Neural cell (in vitro differentiated cells): ENCODE data around the gene FAM83F. TPM values are rescaled to one million over a fixed set of nuclear protein-coding genes. Genes with fewer than 3 reads are reported as not detected.

ENCODE experiments used
- H2AFZ ChIP-seq: fragments of 200-600, 300-800 bp; sonication (generic), shearing (Covaris generic); 2 replicates; pipeline ENCODE4 v1.6.0; 2014; ENCODE audit warnings: low read depth, mild to moderate bottlenecking, antibody characterized with exemption, low read length, moderate library complexity
- H3F3A ChIP-seq: fragments of 200-600 bp; shearing (Covaris generic); 2 replicates; pipeline ENCODE4 v1.6.1; 2016; ENCODE audit warnings: mild to moderate bottlenecking, moderate library complexity, mixed read lengths, antibody characterized with exemption, low read length; ENCODE audit not compliant: insufficient read depth, poor library complexity, severe bottlenecking
- H3K27ac ChIP-seq: fragments of 200-600, 300-800 bp; sonication (generic), shearing (Covaris generic); 2 replicates; pipeline ENCODE4 v1.5.1; 2014; ENCODE audit warnings: mild to moderate bottlenecking, low read length, moderate library complexity
- H3K27me3 ChIP-seq: fragments of 300-800, 200-600 bp; sonication (generic), shearing (Covaris generic); 2 replicates; pipeline ENCODE4 v1.6.0; 2014; ENCODE audit warnings: mild to moderate bottlenecking, low read depth, low read length, moderate library complexity; ENCODE audit not compliant: insufficient read depth
- H3K36me3 ChIP-seq: fragments of 300-800, 200-600 bp; sonication (generic), shearing (Covaris generic); 2 replicates; pipeline ENCODE4 v1.5.1; 2014; ENCODE audit warnings: mild to moderate bottlenecking, antibody characterized with exemption, low read length, moderate library complexity; ENCODE audit not compliant: insufficient read depth
- H3K4me2 ChIP-seq: fragments of 300-800, 200-600 bp; sonication (generic), shearing (Covaris generic); 2 replicates; pipeline ENCODE4 v1.6.0; 2014; ENCODE audit warnings: mild to moderate bottlenecking, low read length
- H3K4me3 ChIP-seq: fragments of 300-800, 200-600 bp; sonication (generic), shearing (Covaris generic); 2 replicates; pipeline ENCODE4 v1.5.1; 2014; ENCODE audit warnings: mild to moderate bottlenecking, low read length, moderate library complexity
- H3K79me2 ChIP-seq: fragments of 200-600 bp; shearing (Covaris generic); replicated peaks from 2 replicates; pipeline ENCODE4 v1.6.0; 2014; ENCODE audit warnings: mild to moderate bottlenecking, low read length, moderate library complexity; ENCODE audit not compliant: insufficient read depth
- H3K9ac ChIP-seq: fragments of 300-800, 200-600 bp; sonication (generic), shearing (Covaris generic); 2 replicates; pipeline ENCODE4 v1.6.1; 2016; ENCODE audit warnings: mild to moderate bottlenecking, low read length, mixed read lengths
- H3K9me2 ChIP-seq: fragments of 200-600 bp; shearing (Covaris generic); 2 replicates; pipeline ENCODE4 v1.6.1; 2016; ENCODE audit warnings: mild to moderate bottlenecking, low read length, mixed read lengths; ENCODE audit not compliant: insufficient read depth
- H3K9me3 ChIP-seq: fragments of 200-600, 300-800 bp; sonication (generic), shearing (Covaris generic); 2 replicates; pipeline ENCODE4 v1.6.1; 2016; ENCODE audit warnings: mild to moderate bottlenecking, mixed run types, low read length, moderate library complexity, mixed read lengths
- H4K20me1 ChIP-seq: fragments of 200-600 bp; shearing (Covaris generic); 2 replicates; pipeline ENCODE4 v1.6.1; 2016; ENCODE audit warnings: mild to moderate bottlenecking, mixed run types; ENCODE audit not compliant: insufficient read depth
- CTCF ChIP-seq: fragments of 450-650 bp; IDR thresholded peaks from 2 replicates; pipeline ENCODE4 v1.5.1; 2014; ENCODE audit warnings: antibody characterized with exemption, mild to moderate bottlenecking, moderate library complexity; ENCODE audit not compliant: poor library complexity, severe bottlenecking
- EP300 ChIP-seq: fragments of 450-650 bp; conservative IDR thresholded peaks from 2 replicates; pipeline ENCODE4 v1.6.1; 2014; ENCODE audit warnings: antibody characterized with exemption, mild to moderate bottlenecking, moderate library complexity; ENCODE audit not compliant: poor library complexity, severe bottlenecking
- EZH2 ChIP-seq: fragments of 200-600, 300-800 bp; shearing (Covaris generic), sonication (generic); IDR thresholded peaks from 2 replicates; pipeline ENCODE4 v1.6.1; 2014; ENCODE audit warnings: antibody characterized with exemption, low read length, borderline replicate concordance, mild to moderate bottlenecking; ENCODE audit not compliant: insufficient read depth, poor library complexity, severe bottlenecking
- MXI1 ChIP-seq: fragments of 450-650 bp; conservative IDR thresholded peaks from 2 replicates; pipeline ENCODE4 v1.6.1; 2014; ENCODE audit warnings: antibody characterized with exemption, mild to moderate bottlenecking; ENCODE audit not compliant: poor library complexity, severe bottlenecking
- POLR2AphosphoS5 ChIP-seq: IDR thresholded peaks from 2 replicates; pipeline ENCODE4 v1.6.1; 2012
- RAD21 ChIP-seq: fragments of 450-650 bp; conservative IDR thresholded peaks from 2 replicates; pipeline ENCODE4 v1.6.1; 2014; ENCODE audit warnings: antibody characterized with exemption, mild to moderate bottlenecking, moderate library complexity
- SMC3 ChIP-seq: fragments of 450-650 bp; conservative IDR thresholded peaks from 2 replicates; pipeline ENCODE4 v1.6.1; 2014; ENCODE audit warnings: antibody characterized with exemption, mild to moderate bottlenecking, moderate library complexity; ENCODE audit not compliant: poor library complexity
- TAF1 ChIP-seq: IDR thresholded peaks from 2 replicates; pipeline ENCODE4 v1.6.1; 2012; ENCODE audit warnings: low read depth
- polyA plus RNA-seq: library from polyadenylated mRNA; depleted of rRNA; stranded (reverse); fragments of >200 nt; gene quantifications from 2 replicates; pipeline ENCODE4 v1.2.3, GENCODE V29; 2014
- TF ChIP-seq, protein P1 (sequence below): IDR thresholded peaks from 2 replicates; pipeline ENCODE4 v1.6.1; 2012; ENCODE audit warnings: borderline replicate concordance

Gene FAM83F
- polyA plus RNA-seq, 1 donor from 2014 or later: 0.42 TPM

DNA sequence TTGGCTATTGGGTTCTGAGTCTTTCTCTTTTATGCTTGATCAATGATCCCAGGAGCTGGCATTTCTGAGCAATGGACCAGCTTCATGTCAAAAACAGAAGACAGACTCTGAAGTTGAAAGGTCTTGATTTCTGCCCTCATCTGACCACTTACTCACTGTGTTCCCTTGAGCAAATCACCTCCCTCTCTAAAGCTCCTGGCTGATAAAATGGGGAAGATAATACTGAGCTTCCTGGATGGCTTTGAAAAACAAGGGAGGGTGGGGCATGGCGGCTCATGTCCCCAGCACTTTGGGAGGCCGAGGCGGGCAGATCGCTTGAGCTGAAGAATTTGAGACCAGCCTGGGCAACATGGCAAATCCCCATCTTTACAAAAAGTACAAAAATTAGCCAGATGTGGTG, 6.4 kb downstream of the FAM83F start:
- TF ChIP-seq MXI1: no peak
- no peak for TF ChIP-seq EZH2
- TF ChIP-seq RAD21: no peak
- TF ChIP-seq CTCF: no peak
- no peak for TF ChIP-seq POLR2AphosphoS5
- TF ChIP-seq, protein P1, sequence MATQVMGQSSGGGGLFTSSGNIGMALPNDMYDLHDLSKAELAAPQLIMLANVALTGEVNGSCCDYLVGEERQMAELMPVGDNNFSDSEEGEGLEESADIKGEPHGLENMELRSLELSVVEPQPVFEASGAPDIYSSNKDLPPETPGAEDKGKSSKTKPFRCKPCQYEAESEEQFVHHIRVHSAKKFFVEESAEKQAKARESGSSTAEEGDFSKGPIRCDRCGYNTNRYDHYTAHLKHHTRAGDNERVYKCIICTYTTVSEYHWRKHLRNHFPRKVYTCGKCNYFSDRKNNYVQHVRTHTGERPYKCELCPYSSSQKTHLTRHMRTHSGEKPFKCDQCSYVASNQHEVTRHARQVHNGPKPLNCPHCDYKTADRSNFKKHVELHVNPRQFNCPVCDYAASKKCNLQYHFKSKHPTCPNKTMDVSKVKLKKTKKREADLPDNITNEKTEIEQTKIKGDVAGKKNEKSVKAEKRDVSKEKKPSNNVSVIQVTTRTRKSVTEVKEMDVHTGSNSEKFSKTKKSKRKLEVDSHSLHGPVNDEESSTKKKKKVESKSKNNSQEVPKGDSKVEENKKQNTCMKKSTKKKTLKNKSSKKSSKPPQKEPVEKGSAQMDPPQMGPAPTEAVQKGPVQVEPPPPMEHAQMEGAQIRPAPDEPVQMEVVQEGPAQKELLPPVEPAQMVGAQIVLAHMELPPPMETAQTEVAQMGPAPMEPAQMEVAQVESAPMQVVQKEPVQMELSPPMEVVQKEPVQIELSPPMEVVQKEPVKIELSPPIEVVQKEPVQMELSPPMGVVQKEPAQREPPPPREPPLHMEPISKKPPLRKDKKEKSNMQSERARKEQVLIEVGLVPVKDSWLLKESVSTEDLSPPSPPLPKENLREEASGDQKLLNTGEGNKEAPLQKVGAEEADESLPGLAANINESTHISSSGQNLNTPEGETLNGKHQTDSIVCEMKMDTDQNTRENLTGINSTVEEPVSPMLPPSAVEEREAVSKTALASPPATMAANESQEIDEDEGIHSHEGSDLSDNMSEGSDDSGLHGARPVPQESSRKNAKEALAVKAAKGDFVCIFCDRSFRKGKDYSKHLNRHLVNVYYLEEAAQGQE: no peak
- TF ChIP-seq EP300: no peak
- TF ChIP-seq SMC3: no peak
- TF ChIP-seq TAF1: no peak
- no peaks in the 10 kb centered on the region for H3K36me3 ChIP-seq

DNA sequence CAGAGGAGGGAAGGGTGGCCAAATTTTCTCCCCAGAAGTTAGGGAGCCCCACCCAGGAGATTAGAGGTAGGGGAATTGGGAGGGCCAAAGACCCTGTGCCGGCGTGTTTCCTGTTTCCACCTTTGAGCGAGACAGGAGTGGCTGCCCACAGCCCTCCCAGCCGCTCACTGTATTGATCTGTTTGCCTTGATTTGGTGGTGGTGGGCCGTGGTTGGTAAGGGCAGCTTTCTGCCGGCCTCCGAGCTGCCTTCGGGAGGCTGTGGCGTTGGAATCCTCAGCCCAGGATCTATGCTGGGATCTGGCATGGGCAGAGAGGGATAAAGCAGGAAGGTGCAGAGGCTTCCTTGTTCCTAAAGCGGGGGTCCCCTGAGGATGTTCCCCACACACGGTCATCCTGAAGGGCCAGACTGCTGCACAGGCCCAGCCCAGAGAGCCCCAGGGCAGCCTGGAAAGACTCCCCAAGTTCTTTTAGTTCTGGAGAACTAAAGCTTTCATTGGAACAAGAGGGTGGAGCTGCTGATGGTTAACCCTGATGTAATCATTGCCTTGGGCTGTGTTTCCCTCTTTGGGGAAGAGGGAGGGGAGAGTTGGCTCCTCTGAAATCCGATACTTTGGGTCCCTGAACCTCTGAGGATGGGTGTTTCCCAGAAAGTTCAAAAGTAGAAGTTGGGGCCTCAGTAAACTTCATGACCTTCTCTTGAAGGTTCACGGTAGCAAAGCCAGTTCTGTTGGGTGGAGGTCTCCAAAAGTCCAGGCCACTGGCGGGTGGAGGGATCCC, 7.2 kb downstream of the FAM83F start:
- no peaks in the 10 kb centered on the region for H3K9me2 ChIP-seq
- H4K20me1 ChIP-seq: no peaks in the 10 kb centered on the region
- H3K79me2 ChIP-seq: no peaks in the 10 kb centered on the region
- H2AFZ ChIP-seq: no peak overlapping the region
- no peaks in the 10 kb centered on the region for H3K9me3 ChIP-seq
- no peak overlapping the region for H3K4me3 ChIP-seq
- no peak overlapping the region for H3K27ac ChIP-seq
- H3F3A ChIP-seq: no peaks in the 10 kb centered on the region
- no peaks in the 10 kb centered on the region for H3K36me3 ChIP-seq
- no peak overlapping the region for H3K9ac ChIP-seq
- H3K27me3 ChIP-seq: no peaks in the 10 kb centered on the region
- no peak overlapping the region for H3K4me2 ChIP-seq
- TF ChIP-seq EP300 (no peak), SMC3 (no peak), MXI1 (no peak), RAD21 (no peak), CTCF (no peak), EZH2 (no peak), POLR2AphosphoS5 (no peak), TAF1 (no peak)
- TF ChIP-seq, protein P1: no peak

More for the DNA sequence above, 6.4 kb downstream of the FAM83F start:
- Histone ChIP-seq H4K20me1 (no peaks in the 10 kb centered on the region), H3K27me3 (peaks cover 6% of the 10 kb centered on the region), H3K9me3 (no peaks in the 10 kb centered on the region), H3K4me3 (no peak overlapping the region), H3K4me2 (no peak overlapping the region), H3F3A (no peaks in the 10 kb centered on the region), H3K9me2 (no peaks in the 10 kb centered on the region), H3K27ac (no peak overlapping the region), H2AFZ (no peak overlapping the region), H3K79me2 (no peaks in the 10 kb centered on the region), H3K9ac (no peak overlapping the region)
